SK-N-SH (cell line): ENCODE results near the gene STOX1. TPM values are rescaled to one million over a fixed set of nuclear protein-coding genes. Genes with fewer than 3 reads are reported as not detected.
"Not testable (repeated sequence)": the region's sequence is repeated elsewhere in the genome, so short reads cannot be mapped to it uniquely, and the experiment has no call there.

Experiments
- CTCF ChIA-PET: fragments of 300-600, 350-600 bp; formaldehyde crosslinking; extraction: SDS; loops from one replicate; lab custom pipeline; 2021; lab: Yijun Ruan, JAX
- POLR2A ChIA-PET: fragments of 350-600 bp; sonication (Branson Sonifier 250); formaldehyde crosslinking; extraction: SDS; loops from one replicate; lab custom pipeline; 2020; ENCODE audit warnings: antibody characterized with exemption, inconsistent platforms; lab: Yijun Ruan, JAX
- DNase-seq: peaks from one replicate; pipeline ENCODE4 v3.0.0; 2012
- H2AFZ ChIP-seq: fragments of 200-600 bp; sonication (generic); 2 replicates; pipeline ENCODE4 v1.8.1; 2016; ENCODE audit warnings: antibody characterized with exemption, mild to moderate bottlenecking, low read depth
- H3F3A ChIP-seq: fragments of 200-600 bp; sonication (generic); replicated peaks from 2 replicates; pipeline ENCODE3; 2016; ENCODE audit warnings: antibody characterized with exemption, mild to moderate bottlenecking; ENCODE audit not compliant: insufficient read depth
- H3K27ac ChIP-seq, 2 experiments: fragments of 200-500 bp in 1 of 2; fragments of 200-600 bp in 1 of 2; sonication (Bioruptor generic) in 1 of 2; sonication (generic), shearing (Covaris generic) in 1 of 2; 2 replicates each; pipeline versions ENCODE4 v1.5.1 to v1.6.1; 2014 to 2016; ENCODE audit warnings: low read depth in 2 of 2, inconsistent platforms in 1 of 2, low read length in 1 of 2, mild to moderate bottlenecking in 1 of 2, mixed read lengths in 1 of 2
- H3K27me3 ChIP-seq: fragments of 200-600 bp; sonication (generic), shearing (Covaris generic); 2 replicates; pipeline ENCODE4 v1.6.1; 2016; ENCODE audit warnings: mixed run types; ENCODE audit not compliant: insufficient read depth
- H3K36me3 ChIP-seq, 2 experiments: fragments of 200-500 bp in 1 of 2; fragments of 200-600 bp in 1 of 2; sonication (Bioruptor generic) in 1 of 2; sonication (generic) in 1 of 2; replicated peaks in 1 of 2; 2 replicates each; pipeline versions ENCODE3 to v1.5.1; 2014 to 2016; ENCODE audit warnings: low read length in 1 of 2, mild to moderate bottlenecking in 1 of 2; ENCODE audit not compliant: insufficient read depth in 2 of 2, control insufficient read depth in 1 of 2
- H3K4me1 ChIP-seq, 2 experiments: fragments of 200-500 bp in 1 of 2; fragments of 200-600 bp in 1 of 2; sonication (Bioruptor generic) in 1 of 2; sonication (generic), shearing (Covaris generic) in 1 of 2; 2 replicates each; pipeline versions ENCODE4 v1.5.1 to v1.6.1; 2014 to 2016; ENCODE audit warnings: low read depth in 1 of 2, low read length in 1 of 2, mixed run types in 1 of 2; ENCODE audit not compliant: insufficient read depth in 2 of 2, control insufficient read depth in 1 of 2
- H3K4me2 ChIP-seq: fragments of 200-600 bp; sonication (generic), shearing (Covaris generic); 2 replicates; pipeline ENCODE4 v1.6.1; 2017; ENCODE audit warnings: mixed run types
- H3K4me3 ChIP-seq, 2 experiments: fragments of 200-500 bp in 1 of 2; fragments of 200-600 bp in 1 of 2; sonication (Bioruptor generic) in 1 of 2; sonication (generic), shearing (Covaris generic) in 1 of 2; 2 replicates each; pipeline versions ENCODE4 v1.5.1 to v1.8.1; 2014 to 2016; ENCODE audit warnings: low read depth in 2 of 2, inconsistent platforms in 1 of 2, low read length in 1 of 2, mild to moderate bottlenecking in 1 of 2, mixed read lengths in 1 of 2, moderate library complexity in 1 of 2
- H3K79me2 ChIP-seq: fragments of 200-600 bp; sonication (generic); 2 replicates; pipeline ENCODE4 v1.8.1; 2017; ENCODE audit warnings: mild to moderate bottlenecking; ENCODE audit not compliant: insufficient read depth
- H3K9ac ChIP-seq: fragments of 200-600 bp; sonication (generic); 2 replicates; pipeline ENCODE4 v1.6.1; 2017; ENCODE audit warnings: mixed run types
- H3K9me2 ChIP-seq: fragments of 200-600 bp; sonication (generic); 2 replicates; pipeline ENCODE4 v1.6.1; 2017; ENCODE audit warnings: mixed run types
- H3K9me3 ChIP-seq: fragments of 200-600 bp; sonication (generic); 2 replicates; pipeline ENCODE4 v1.6.1; 2017; ENCODE audit warnings: mixed run types, mild to moderate bottlenecking, moderate library complexity
- H4K20me1 ChIP-seq: fragments of 200-600 bp; sonication (generic); 2 replicates; pipeline ENCODE4 v1.6.1; 2017; ENCODE audit warnings: mild to moderate bottlenecking, mixed run types; ENCODE audit not compliant: insufficient read depth
- EP300 ChIP-seq, 2 experiments: IDR thresholded peaks; 2 replicates each; pipeline versions ENCODE4 v1.4.0 to v1.6.1; 2012; ENCODE audit warnings: borderline replicate concordance in 1 of 2, low read depth in 1 of 2, low read length in 1 of 2
- FOSL2 ChIP-seq: IDR thresholded peaks from 2 replicates; pipeline ENCODE4 v1.4.0; 2012; ENCODE audit warnings: low read depth, mild to moderate bottlenecking, moderate library complexity, borderline replicate concordance
- GABPA ChIP-seq: IDR thresholded peaks from 2 replicates; pipeline ENCODE4 v1.4.0; 2012; ENCODE audit warnings: low read depth, mild to moderate bottlenecking
- IRF3 ChIP-seq: fragments of 150-350 bp; IDR thresholded peaks from 2 replicates; pipeline ENCODE4 v1.6.1; 2016; ENCODE audit warnings: mild to moderate bottlenecking, low read depth, low read length
- MXI1 ChIP-seq: IDR thresholded peaks from 2 replicates; pipeline ENCODE4 v1.6.1; 2012; ENCODE audit warnings: mild to moderate bottlenecking, low read depth, low read length, improper control_type of control experiment
- NRF1 ChIP-seq: IDR thresholded peaks from 2 replicates; pipeline ENCODE4 v1.6.1; 2012; ENCODE audit warnings: low read depth, mild to moderate bottlenecking, low read length
- POLR2AphosphoS5 ChIP-seq: IDR thresholded peaks from 2 replicates; pipeline ENCODE4 v1.6.1; 2012; ENCODE audit warnings: low read depth, low read length
- RAD21 ChIP-seq: IDR thresholded peaks from 2 replicates; pipeline ENCODE4 v1.6.1; 2012; ENCODE audit warnings: mild to moderate bottlenecking, low read length
- SIN3A ChIP-seq: IDR thresholded peaks from 2 replicates; pipeline ENCODE4 v1.6.1; 2012; ENCODE audit warnings: low read depth, mild to moderate bottlenecking, low read length, moderate library complexity, borderline replicate concordance
- SMC3 ChIP-seq: IDR thresholded peaks from 2 replicates; pipeline ENCODE4 v1.6.1; 2012; ENCODE audit warnings: low read depth, low read length, improper control_type of control experiment
- TEAD4 ChIP-seq: IDR thresholded peaks from 2 replicates; pipeline ENCODE4 v1.4.0; 2012; ENCODE audit warnings: mild to moderate bottlenecking, borderline replicate concordance; ENCODE audit not compliant: insufficient read depth
- USF1 ChIP-seq: IDR thresholded peaks from 2 replicates; pipeline ENCODE4 v1.4.0; 2012; ENCODE audit warnings: low read depth, borderline replicate concordance
- WGBS: methylation state at CpG from one replicate; pipeline ENCODE4 v1.1.6; 2017; ENCODE audit warnings: low lambda C conversion rate; 5-methylcytosine and 5-hydroxymethylcytosine counted together
- polyA plus RNA-seq, 3 experiments: library from polyadenylated mRNA; depleted of rRNA; stranded (reverse); fragments of >200 nt; gene quantifications; 2 replicates each; pipeline ENCODE4 v1.2.3, GENCODE V29; 2012
- TF ChIP-seq, protein P1 (sequence below): fragments of 150-350 bp; IDR thresholded peaks from 2 replicates; pipeline ENCODE4 v1.6.1; 2017; ENCODE audit warnings: antibody characterized with exemption, low read length, low read depth, borderline replicate concordance

Gene STOX1
- polyA plus RNA-seq, 1 of the 3 experiments (the other 2 are of a cell fraction): 0.13 TPM

GRCh38 chr10:68813559-68813958 is 13.8 kb upstream of the STOX1 start:
- H2AFZ ChIP-seq: no peak overlapping the region
- no peaks in the 10 kb centered on the region for H3K36me3 ChIP-seq
- H3K4me2 ChIP-seq: no peak overlapping the region
- no peak overlapping the region for H3K27ac ChIP-seq
- no peaks in the 10 kb centered on the region for H3F3A ChIP-seq
- no peaks in the 10 kb centered on the region for H3K4me1 ChIP-seq
- H3K27me3 ChIP-seq: no peaks in the 10 kb centered on the region
- H3K9me3 ChIP-seq: no peaks in the 10 kb centered on the region
- no peaks in the 10 kb centered on the region for H4K20me1 ChIP-seq
- DNase-seq: no peak
- no peak overlapping the region for H3K9ac ChIP-seq
- no peaks in the 10 kb centered on the region for H3K79me2 ChIP-seq
- TF ChIP-seq GABPA (no peak), USF1 (no peak), SIN3A (no peak), POLR2AphosphoS5 (no peak), SMC3 (no peak), EP300 (IDR thresholded peaks at IDR 0.05; ENCODE audit: borderline replicate concordance in 1 of 2, low read depth in 1 of 2, low read length in 1 of 2) (no peak)
- TF ChIP-seq, protein P1, sequence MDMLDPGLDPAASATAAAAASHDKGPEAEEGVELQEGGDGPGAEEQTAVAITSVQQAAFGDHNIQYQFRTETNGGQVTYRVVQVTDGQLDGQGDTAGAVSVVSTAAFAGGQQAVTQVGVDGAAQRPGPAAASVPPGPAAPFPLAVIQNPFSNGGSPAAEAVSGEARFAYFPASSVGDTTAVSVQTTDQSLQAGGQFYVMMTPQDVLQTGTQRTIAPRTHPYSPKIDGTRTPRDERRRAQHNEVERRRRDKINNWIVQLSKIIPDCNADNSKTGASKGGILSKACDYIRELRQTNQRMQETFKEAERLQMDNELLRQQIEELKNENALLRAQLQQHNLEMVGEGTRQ: no peak
- no peak overlapping the region for H3K4me3 ChIP-seq
- ChIA-PET CTCF (interaction anchor here (1.3 kb wide), 1 partner anchor 15 kb away, joined by 3 read pairs; no protein-coding TSS in a partner anchor), POLR2A (no interaction called here)
- no peaks in the 10 kb centered on the region for H3K9me2 ChIP-seq

GRCh38 chr10:68816796-68817412 is 10.4 kb upstream of the STOX1 start:
- Histone ChIP-seq H3K9ac (no peak overlapping the region), H3K36me3 (no peaks in the 10 kb centered on the region), H2AFZ (no peak overlapping the region), H3K4me1 (no peaks in the 10 kb centered on the region), H3K27me3 (no peaks in the 10 kb centered on the region), H3F3A (no peaks in the 10 kb centered on the region), H4K20me1 (no peaks in the 10 kb centered on the region), H3K4me2 (no peak overlapping the region), H3K4me3 (no peak overlapping the region), H3K9me2 (no peaks in the 10 kb centered on the region), H3K27ac (no peak overlapping the region), H3K79me2 (no peaks in the 10 kb centered on the region), H3K9me3 (no peaks in the 10 kb centered on the region)
- CTCF ChIA-PET: interaction anchor here (0.5 kb wide), 1 partner anchor 167 kb away, joined by 3 read pairs; no protein-coding TSS in a partner anchor
- DNase-seq: no peak
- POLR2A ChIA-PET: no interaction called here
- WGBS: 51% methylated on average over 4 of the region's 4 CpGs
- TF ChIP-seq FOSL2: no peak
- TF ChIP-seq NRF1: no peak
- TF ChIP-seq TEAD4: no peak
- TF ChIP-seq IRF3: no peak
- TF ChIP-seq RAD21: no peak
- TF ChIP-seq MXI1: no peak

DNA sequence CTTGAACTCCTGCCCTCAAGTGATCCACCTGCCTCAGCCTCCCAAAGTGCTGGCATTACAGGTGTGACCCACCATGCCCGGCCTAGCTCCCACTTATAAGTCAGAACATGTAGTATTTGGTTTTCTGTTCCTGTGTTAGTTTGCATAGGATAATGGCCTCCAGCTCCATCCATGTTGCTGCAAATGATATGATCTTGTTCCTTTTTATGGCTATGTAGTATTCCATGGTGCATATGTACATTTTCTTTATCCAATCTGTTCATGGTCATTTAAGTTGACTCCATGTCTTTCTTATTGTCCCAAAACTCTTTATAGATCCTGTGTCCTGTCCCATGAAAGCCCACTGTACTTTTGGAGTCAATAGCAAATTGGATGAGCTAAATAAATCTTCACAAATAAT is 7.0 kb upstream of the STOX1 start:
- H3K9ac ChIP-seq, H3K4me1 ChIP-seq, POLR2A ChIA-PET, DNase-seq, H3K27me3 ChIP-seq, H3K9me2 ChIP-seq, H3F3A ChIP-seq, H3K79me2 ChIP-seq, H4K20me1 ChIP-seq, H3K36me3 ChIP-seq, H3K4me2 ChIP-seq, H3K4me3 ChIP-seq, H3K27ac ChIP-seq, H2AFZ ChIP-seq, H3K9me3 ChIP-seq: not testable (repeated sequence)
- CTCF ChIA-PET: interaction anchor here (1.1 kb wide), 1 partner anchor 80 kb away, joined by 3 read pairs; no protein-coding TSS in a partner anchor
- whole genome bisulfite sequencing: no CpG with 5 or more reads among the region's 1 CpG

GRCh38 chr10:68822626-68823025 is 4.7 kb upstream of the STOX1 start:
- CTCF ChIA-PET, H3K27ac ChIP-seq, H3K9ac ChIP-seq, H4K20me1 ChIP-seq, H3K9me3 ChIP-seq, H3K36me3 ChIP-seq, H3K4me2 ChIP-seq, H3K79me2 ChIP-seq, DNase-seq, H3K4me3 ChIP-seq, POLR2A ChIA-PET, H2AFZ ChIP-seq, H3F3A ChIP-seq, H3K4me1 ChIP-seq, H3K9me2 ChIP-seq, H3K27me3 ChIP-seq: not testable (repeated sequence)
- WGBS: 100% methylated on average over 2 of the region's 2 CpGs
